OCI-LY1 (cell line): ENCODE results near the gene TEKT5.

Experiments used
- EZH2 ChIP-seq: fragments of 200-600 bp; sonication (generic), shearing (Covaris generic); IDR thresholded peaks from 2 replicates; pipeline ENCODE4 v1.8.0; 2017; ENCODE audit warnings: borderline replicate concordance, mixed run types, mild to moderate bottlenecking, antibody characterized with exemption, low read length, moderate library complexity, mixed read lengths
- TF ChIP-seq, protein P1 (sequence below): fragments of 200-600 bp; sonication (generic), shearing (Covaris generic); IDR thresholded peaks from 2 replicates; pipeline ENCODE4 v1.5.1; 2017; ENCODE audit warnings: mild to moderate bottlenecking, antibody characterized with exemption, low read length, moderate library complexity, mixed read lengths

DNA sequence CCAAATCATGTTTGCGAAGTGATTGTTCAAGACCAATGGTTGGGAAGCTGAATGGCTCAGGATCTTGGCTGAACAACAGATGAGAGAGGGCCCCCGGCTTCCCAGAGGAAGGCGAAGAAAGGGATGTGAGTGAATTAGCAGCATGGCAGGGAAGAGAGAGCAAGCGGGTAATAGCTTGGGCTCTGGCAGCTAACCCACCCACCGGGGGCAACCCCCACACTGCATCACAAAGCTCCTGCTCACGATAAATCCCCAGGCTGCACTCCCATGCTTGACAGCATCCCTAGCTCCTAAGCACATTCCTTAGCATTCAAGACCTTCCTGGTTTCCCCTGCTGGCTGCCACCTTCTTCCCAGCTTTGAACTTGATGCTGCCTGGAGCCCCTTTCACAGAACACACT is 88.1 kb downstream of the TEKT5 start:
- TF ChIP-seq, protein P1, sequence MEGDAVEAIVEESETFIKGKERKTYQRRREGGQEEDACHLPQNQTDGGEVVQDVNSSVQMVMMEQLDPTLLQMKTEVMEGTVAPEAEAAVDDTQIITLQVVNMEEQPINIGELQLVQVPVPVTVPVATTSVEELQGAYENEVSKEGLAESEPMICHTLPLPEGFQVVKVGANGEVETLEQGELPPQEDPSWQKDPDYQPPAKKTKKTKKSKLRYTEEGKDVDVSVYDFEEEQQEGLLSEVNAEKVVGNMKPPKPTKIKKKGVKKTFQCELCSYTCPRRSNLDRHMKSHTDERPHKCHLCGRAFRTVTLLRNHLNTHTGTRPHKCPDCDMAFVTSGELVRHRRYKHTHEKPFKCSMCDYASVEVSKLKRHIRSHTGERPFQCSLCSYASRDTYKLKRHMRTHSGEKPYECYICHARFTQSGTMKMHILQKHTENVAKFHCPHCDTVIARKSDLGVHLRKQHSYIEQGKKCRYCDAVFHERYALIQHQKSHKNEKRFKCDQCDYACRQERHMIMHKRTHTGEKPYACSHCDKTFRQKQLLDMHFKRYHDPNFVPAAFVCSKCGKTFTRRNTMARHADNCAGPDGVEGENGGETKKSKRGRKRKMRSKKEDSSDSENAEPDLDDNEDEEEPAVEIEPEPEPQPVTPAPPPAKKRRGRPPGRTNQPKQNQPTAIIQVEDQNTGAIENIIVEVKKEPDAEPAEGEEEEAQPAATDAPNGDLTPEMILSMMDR: no peak
- TF ChIP-seq EZH2: no peak
